ENCODE results near the gene ABHD6.
A peak's percentile ranks its signal among the peaks of the same experiment; 100 is the strongest.

The ABHD6 gene

DNA sequence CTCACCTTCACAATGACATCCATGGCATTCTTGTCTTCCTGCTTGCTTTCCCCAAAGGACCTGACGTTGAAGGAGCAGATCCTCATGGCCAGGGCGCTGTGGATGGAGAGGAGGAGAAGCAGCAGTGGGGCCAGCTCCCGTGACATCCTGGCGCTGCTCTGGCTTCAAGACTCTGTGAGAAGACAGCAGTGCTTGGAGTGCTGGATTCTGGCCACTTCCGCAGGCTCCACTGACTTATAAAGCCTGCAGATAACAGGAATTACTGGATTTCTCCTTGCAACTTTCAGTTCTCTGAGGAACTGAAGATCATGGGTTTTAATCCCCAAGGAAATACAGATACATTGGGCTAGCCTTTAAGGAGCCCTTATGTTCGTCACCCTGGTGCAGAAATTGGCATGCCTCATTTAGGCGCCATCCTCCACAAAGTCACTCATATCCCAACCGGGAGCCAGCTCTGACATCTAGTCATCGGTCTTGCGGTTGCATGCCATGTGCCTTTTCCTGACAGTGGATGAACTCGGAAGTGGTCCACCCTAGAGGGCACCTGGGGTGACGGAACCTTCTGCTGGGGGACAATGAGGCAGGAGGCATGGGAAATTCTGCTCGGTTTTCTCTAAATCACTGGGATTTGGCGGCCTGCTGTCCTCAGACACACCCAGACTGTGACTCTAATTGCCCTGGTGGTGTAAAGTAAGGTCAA, 26.7 kb upstream of the ABHD6 start, which contains the start of gene DNASE1L3:
TSS of gene DNASE1L3 (minus strand) at position 212 of the 700 bp plus-strand sequence. CDS start at position 146, 66 bp downstream.
- TF ChIP-seq, protein P1, sequence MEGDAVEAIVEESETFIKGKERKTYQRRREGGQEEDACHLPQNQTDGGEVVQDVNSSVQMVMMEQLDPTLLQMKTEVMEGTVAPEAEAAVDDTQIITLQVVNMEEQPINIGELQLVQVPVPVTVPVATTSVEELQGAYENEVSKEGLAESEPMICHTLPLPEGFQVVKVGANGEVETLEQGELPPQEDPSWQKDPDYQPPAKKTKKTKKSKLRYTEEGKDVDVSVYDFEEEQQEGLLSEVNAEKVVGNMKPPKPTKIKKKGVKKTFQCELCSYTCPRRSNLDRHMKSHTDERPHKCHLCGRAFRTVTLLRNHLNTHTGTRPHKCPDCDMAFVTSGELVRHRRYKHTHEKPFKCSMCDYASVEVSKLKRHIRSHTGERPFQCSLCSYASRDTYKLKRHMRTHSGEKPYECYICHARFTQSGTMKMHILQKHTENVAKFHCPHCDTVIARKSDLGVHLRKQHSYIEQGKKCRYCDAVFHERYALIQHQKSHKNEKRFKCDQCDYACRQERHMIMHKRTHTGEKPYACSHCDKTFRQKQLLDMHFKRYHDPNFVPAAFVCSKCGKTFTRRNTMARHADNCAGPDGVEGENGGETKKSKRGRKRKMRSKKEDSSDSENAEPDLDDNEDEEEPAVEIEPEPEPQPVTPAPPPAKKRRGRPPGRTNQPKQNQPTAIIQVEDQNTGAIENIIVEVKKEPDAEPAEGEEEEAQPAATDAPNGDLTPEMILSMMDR (IDR thresholded peaks at IDR 0.05; ENCODE audit: insufficient read depth, low read length, poor library complexity, severe bottlenecking) = no peak
- Histone ChIP-seq H3K36me3 (ENCODE audit: control insufficient read depth, insufficient read depth, low read length) (no peaks in the 10 kb centered on the region; the same call in 1 of the 2 replicates), H3K27me3 (replicated peaks; ENCODE audit: control insufficient read depth, insufficient read depth, low read length) (no peaks in the 10 kb centered on the region), H3K4me3 (replicated peaks; ENCODE audit: low read depth, low read length) (no peak within 1 kb of the TSS)
- DNase-seq (ENCODE audit: extremely low read depth, insufficient read length) = no peak

DNA sequence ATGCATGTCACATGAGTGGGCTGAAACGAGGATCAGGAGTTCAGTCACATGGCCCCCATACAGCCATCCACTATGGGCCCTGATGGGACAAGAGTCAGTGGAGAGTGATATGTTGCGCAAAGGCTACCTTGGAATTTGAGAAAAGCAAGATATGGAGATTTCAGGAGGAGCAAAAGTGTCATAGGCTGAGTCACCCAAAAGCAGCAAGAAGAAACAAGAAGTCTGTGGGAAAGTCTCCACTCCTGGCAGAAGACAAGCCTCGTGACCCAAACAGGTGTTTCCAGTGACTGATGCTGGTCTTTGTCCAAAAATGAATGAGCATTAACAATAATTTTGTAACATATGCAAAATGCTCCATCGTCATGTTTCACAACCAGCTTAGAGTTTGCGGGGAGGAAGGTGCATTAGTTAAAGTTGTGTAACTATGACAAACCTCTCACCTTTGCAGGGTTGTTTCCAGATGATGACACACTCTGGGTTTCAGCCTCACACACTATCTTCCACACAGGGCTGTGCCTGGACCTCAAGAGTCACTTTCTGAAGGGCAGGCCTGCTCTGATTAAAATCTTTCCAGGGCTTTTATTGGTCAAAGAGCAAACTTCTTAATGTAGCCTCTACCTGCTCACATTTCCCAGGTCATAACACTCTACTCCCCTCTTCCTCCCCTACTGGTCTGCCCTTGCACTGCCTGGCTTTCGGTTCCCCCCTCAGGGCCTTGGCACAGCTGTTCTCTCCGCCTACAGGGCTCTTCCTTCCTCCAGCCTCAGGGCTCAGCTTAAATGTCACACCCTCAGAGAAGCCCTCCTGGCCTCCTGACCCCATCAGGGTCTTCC, 22.9 kb upstream of the ABHD6 start:
- peak; percentile 81 for DNase-seq (ENCODE audit: extremely low read depth, insufficient read length)
- Histone ChIP-seq H3K27me3 (replicated peaks; ENCODE audit: control insufficient read depth, insufficient read depth, low read length) (no peaks in the 10 kb centered on the region), H3K4me3 (replicated peaks; ENCODE audit: low read depth, low read length) (no peak overlapping the region), H3K36me3 (ENCODE audit: control insufficient read depth, insufficient read depth, low read length) (no peaks in the 10 kb centered on the region)
- TF ChIP-seq, protein P1 (IDR thresholded peaks at IDR 0.05; ENCODE audit: insufficient read depth, low read length, poor library complexity, severe bottlenecking) = peak; percentile 38

DNA sequence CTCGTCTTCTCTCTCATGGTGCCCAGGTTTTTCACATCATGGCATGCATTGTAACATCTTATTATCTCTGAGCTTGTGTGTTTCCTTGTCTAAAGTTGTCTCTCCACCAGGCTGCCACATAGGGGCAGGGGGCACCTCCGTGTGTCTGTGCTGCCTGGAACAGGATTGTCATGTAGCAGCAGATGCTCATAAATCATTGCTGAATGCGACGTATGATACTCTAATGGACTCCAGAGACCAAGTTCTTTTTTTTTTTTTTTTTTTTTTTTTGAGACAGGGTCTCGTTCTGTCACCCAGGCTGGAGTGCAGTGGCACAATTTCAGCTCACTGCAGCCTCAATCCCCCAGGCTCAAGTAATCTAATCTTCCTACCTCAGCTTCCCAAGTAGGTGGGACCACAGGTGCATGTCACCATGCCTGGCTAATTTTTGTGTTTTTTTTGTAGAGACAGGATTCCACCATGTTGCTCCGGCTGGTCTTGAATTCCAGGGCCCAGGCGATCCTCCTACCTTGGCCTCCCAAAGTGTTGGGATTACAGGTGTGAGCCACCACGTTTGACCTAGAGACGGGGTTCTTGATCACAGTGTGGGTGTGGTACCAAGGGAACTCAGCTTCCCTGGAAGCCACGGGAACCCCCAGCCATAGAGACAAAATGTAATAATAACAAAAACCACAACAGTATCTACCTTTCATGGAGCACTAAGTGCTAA, 22.1 kb upstream of the ABHD6 start:
- Histone ChIP-seq H3K27me3 (replicated peaks; ENCODE audit: control insufficient read depth, insufficient read depth, low read length) (no peaks in the 10 kb centered on the region), H3K4me3 (replicated peaks; ENCODE audit: low read depth, low read length) (no peak overlapping the region), H3K36me3 (ENCODE audit: control insufficient read depth, insufficient read depth, low read length) (no peaks in the 10 kb centered on the region)
- no peak for DNase-seq (ENCODE audit: extremely low read depth, insufficient read length)
- TF ChIP-seq, protein P1 (IDR thresholded peaks at IDR 0.05; ENCODE audit: insufficient read depth, low read length, poor library complexity, severe bottlenecking) = no peak

DNA sequence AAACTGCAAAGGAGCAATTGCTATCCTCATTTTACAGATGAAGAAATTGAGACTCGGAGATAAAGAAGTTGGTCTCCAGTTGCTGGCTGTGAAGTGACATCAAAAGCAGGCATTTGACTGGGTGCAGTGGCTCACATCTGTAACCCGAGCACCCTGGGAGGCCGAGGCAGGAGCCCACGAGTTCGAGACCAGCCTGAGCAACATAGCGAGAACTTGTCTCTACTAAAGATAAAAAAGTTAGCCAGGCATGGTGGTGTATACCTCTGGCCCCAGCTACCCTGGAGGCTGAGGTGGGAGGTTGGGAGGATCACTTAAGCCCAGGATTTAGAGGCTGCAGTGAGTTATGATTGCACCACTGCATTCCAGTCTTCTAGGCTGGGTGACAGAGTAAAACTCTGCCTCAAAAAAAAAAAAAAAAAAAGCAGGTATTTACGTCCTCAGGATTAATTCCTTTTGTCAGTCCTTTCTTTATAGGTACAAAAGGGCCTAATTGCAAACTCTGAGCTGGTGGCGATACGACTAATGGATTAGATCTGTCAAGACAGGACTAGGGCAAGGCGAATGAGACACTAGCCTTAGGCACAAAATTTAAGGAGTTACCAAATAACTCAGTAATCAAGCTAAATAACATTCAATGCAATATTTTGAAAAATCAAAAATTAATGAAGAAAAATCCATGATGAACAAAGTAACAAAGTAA, 20.9 kb upstream of the ABHD6 start:
- TF ChIP-seq, protein P1 (IDR thresholded peaks at IDR 0.05; ENCODE audit: insufficient read depth, low read length, poor library complexity, severe bottlenecking) = no peak
- no peaks in the 10 kb centered on the region for H3K36me3 ChIP-seq (ENCODE audit: control insufficient read depth, insufficient read depth, low read length)
- no peak for DNase-seq (ENCODE audit: extremely low read depth, insufficient read length)
- no peaks in the 10 kb centered on the region for H3K27me3 ChIP-seq (replicated peaks; ENCODE audit: control insufficient read depth, insufficient read depth, low read length)
- no peak overlapping the region for H3K4me3 ChIP-seq (replicated peaks; ENCODE audit: low read depth, low read length)

DNA sequence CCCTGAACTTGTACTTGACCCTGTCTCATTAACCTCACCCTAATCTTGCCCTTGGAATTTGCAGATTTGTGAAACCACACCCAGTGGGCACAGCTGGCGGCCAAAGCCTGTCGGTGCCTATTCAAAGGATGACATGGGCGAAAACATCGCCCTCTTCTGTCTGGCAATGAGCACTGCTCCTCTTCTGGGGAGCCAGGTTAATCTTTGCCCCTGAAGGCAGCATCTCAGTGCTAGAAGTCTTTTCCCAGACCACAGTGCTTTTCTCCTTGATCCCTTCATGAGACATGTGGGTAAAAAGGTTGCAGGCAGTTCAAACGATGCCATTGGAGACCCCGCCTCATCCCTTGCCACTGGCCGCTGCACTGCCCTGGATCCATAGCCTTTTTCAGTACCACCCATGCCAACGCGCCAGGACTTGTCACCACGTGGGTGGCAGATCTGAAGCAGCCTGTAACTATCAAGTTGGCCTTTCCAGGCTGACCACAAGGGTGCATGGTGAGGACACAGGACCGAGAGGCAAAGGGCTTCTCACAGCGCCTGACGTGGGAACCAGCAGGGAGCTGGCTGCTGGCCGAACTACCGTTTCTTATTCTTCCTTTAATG, 20.3 kb upstream of the ABHD6 start:
- Histone ChIP-seq H3K27me3 (replicated peaks; ENCODE audit: control insufficient read depth, insufficient read depth, low read length) (no peaks in the 10 kb centered on the region), H3K4me3 (replicated peaks; ENCODE audit: low read depth, low read length) (no peak overlapping the region), H3K36me3 (ENCODE audit: control insufficient read depth, insufficient read depth, low read length) (no peaks in the 10 kb centered on the region)
- TF ChIP-seq, protein P1 (IDR thresholded peaks at IDR 0.05; ENCODE audit: insufficient read depth, low read length, poor library complexity, severe bottlenecking) = peak; percentile 86
- peak; percentile 65 for DNase-seq (ENCODE audit: extremely low read depth, insufficient read length)

All from GM06990 (cell line).